NCI-H2029 (cell line): ENCODE measurements around the gene HIBADH.

Experiments
- DNase-seq: peaks from one replicate; lab custom pipeline; 2025; lab: John Stamatoyannopoulos, UW

The HIBADH gene

DNA sequence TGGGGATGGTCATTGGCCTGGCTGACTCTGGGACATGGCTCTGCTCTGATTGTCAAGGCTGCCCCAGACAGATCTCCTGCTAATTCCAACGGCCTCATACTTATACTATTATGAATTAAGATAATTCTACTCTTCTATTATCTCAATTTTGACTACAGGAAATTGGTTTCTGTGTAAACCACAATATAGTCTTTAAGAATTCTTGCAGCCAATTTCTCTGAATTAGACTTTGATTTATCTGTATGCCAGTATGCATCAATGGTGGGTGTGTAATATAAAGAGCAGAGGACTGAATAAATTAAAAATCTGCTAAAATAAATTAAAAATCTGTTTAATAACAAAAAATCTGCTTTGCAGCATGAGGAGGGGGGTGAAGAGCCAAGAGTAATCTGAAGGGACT is 27.0 kb downstream of the HIBADH start:
- no peak for DNase-seq

DNA sequence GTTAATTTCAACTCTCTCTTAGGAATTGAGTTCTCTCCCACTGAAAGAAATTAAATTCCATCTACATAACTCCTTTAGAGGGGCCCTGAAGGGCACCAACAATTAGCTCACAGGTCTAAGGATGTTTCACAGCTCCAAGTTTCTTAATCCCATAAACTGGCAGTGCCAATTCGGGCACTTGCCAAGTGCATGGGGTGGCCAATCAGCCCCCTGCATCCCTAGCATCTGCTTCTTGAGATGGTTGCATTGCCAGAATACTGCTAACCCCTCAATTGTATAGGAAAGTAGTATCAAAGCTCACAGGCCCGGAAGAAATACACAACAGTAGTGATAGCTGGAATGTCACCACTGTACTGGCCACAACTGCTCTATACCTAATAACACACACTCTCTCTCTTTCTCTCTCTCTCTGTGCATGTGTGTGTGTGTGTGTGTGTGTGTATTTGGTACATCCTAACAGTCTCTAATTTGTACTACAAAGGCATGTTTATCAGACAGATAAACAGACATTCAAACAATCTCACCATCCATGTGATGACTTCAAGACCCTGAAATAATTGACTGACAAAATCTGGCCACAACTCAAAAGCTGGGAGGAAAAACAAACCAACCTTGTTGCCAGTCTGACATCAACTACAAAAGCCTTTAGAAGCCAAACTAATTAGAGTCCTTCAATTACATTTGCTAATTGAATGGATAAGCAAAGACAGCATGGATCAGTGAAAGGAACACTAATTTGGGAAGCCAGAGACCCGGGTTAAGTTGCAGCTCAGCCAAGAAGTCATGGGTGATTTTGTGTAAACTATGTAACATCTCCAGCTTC is 27.8 kb downstream of the HIBADH start:
- no peak for DNase-seq

DNA sequence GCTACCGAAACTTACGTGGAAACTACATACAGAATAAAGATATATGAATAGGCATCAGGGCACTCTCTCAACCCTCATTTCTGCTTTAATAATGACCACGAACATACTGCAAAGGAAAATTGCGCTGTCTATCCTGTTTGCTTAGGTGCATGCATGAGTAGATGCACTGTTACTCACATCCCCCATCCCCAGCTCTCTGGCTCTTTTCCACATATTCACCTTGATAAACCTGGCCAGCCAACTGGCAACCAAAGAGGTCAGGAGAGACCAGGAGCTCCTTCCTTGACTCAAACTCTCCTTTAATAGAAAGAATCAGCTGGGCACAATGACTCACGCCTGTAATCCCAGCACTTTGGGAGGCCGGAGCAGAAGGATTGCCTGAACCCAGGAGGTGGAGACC is 29.6 kb downstream of the HIBADH start:
- DNase-seq: no peak

DNA sequence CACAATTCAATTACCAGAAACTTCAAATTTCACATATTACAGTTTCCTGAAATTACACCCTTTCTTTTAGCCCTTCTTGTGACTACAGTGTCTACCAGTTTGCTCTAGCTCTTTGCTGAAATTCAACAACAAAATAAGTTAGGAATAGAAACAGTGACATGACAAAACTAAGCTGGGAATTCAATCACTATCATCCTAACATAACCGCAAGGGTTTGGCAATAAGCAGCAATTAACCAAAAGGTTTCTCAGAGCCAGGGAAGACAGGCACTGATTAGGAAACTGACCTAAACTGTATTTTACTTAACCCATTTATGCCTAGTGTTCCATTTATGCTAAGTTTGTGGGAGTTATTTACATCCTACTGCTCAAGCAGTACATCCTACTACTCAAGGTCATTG is 31.3 kb downstream of the HIBADH start:
- DNase-seq: no peak

DNA sequence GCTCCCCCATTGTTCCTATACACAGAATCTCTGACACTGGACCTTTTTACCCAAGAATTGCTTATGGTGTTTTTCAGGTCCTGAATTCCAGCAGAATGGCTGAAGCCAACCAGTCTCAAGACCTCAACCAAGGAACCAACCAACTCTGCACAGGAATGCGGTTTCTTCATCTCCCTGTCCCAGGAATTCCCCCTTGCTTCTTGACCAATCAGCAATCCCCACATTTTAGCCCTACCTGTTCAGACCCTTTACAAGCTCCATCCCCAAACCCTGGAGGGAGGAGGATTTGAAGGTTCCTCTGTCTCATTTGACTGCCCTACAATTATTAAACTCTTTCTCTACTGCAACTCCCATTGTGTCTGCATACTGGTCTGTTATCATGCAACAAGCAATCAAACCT is 35.5 kb downstream of the HIBADH start:
- no peak for DNase-seq

DNA sequence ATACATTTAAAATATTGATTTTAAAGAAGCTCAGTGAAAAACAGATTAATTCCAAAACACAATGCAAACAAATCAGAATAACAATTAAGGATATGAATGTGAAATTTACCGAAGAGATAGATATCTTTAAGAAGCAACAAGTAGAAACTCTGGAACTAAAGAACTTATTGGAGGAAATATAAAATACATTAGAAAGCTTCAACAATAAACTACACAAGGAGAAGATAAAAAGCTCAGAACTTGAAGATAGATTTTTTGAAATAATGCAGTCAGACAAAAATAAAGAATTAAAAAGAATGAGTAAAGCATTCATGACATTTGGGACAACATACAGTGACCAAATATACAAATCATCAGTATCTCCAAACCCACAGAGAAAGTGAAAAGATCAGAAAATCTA is 43.2 kb downstream of the HIBADH start:
- no peak for DNase-seq

DNA sequence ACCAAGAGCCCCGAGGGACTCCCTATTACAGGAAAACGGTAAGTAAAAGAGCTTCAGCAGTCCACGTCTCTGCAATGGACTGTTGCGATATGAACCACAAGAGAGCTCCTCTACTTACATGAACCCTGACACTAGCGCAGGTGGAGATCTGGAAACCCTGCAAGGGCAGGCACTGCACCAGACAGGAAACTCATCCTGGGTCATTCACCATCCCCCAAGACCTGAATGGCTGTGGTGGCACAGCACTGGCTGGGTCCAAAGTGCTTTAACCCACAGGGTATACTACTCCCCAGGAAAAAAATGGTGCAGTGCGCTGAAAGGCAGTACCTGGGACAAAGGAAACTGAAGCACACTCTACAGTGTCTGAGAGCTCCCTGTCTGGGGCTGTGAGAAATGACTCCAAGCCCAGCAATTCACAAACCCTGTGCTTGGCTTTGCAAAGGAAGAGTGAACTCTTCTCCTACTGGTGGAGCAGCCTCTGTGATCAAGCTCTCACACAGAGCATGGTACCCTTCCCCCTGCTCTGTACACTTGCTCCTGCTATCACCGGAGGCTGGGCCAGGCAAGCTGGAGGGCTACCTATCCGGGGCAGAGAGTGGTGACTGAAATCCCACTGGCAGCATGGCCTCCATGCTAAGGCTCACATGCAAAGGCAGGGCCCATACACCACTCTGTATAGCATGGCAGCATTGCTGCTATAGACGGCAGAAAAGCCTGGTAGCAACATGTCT is 44.9 kb downstream of the HIBADH start:
- DNase-seq: no peak

DNA sequence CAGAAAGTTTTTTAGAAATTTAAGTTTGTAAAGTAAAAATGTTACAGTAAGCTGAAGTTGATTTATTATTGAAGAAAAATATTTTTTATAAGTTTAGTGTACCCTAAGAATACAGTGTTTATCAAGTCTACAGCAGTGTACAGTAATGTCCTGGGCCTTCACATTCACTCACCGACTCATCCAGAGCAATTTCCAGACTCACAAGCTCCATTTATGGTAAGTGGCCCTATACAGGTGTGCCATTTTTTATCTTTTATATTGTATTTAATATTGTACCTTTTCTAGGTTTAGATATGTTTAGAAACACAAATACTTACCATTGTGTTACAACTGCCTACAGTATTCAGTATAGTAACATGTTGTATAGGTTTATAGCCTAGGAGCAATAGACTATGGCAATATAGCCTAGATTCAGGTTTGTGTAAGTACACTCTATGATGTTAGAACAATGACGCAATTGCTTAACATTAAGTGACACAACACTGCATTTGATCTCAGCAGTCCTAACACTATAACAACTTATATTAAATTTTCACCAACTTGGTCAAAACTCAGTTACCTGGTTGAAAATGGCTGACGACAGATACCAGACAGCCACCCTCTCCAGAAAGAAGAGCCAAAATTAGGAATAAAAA is 45.7 kb downstream of the HIBADH start:
- DNase-seq: no peak

DNA sequence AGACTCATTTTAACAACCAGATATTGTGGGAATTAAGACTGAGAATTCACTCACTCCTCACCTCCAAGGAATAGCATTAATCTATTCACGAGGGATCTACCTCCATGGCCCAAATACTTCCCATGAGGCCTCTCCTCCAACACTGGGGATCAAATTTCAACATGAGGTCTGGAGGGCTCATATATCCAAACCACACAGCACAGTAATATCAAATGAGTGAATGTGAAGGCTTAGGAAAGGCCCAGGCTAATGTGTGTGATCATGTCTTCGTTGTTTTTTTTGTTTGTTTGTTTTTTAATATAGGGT is 46.5 kb downstream of the HIBADH start:
- no peak for DNase-seq

DNA sequence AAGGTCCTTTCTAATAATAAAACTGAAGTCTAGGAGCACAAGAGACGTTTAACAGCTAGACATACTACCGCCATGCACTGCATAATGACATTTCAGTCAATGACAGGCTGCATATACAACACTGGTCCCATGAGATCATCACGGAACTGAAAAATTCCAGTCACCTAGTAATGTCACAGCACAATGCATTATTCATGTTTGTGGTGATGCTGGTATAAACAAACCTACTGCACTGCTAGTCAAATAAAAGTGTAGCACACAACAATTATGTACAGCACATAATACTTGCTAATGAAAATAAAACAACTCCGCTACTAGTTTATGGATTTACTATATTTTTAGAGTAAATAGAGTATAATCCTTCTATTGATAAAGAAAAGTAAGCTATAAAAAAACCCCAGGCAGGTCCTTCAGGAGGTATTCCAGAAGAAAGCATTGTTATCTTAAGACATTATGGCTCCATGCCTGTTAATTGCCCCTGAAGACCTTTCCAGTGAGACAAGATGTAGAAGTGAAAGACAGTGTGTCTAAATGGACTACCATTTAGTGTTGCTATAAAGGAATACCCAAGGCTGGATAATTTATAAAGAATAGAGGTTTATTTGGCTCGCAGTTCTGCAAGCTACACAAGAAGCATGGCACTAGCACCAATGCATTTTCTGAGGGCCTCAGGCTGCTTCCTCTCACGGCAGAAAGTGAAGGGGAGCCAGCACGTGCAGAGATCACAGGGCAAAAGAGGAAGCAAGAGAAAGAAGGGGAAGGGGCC is 47.1 kb downstream of the HIBADH start:
- DNase-seq: no peak

DNA sequence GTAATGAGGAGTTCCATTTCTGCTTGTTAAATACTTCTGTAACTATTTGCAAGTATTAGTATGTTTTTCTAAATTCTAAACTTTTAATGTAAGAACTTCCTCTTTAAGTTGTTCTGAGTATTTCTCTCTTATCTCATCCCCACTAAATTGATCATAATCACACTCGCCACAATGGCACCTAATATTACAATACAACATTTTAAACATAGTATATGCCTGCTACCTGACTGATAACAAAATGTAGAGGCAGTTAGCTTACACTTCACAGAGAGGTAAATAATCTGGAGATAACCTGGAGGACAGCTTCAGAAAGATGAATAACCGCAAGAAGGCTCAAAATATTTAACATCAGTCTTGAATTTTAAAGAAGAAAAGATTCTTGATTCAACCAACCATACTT is 48.6 kb downstream of the HIBADH start:
- no peak for DNase-seq

DNA sequence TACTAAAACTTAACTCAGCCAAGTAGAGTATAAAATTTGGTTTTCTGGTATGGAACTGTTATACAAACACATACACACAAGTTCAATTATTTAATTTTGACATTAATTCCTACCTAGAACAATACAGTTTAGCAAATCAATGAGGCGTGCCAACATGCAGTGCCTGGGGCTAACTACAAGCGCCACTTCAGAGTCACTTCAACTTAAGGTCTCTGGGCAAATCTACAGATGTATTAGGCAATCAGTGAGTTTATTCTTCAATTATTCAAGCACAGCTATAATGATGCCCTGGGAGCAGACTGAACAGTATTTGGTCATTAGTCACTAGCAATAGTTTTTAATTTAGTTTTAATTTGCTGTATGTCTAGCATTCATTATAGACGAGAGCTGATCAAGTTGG is 51.6 kb downstream of the HIBADH start:
- peak; percentile 2 for DNase-seq

DNA sequence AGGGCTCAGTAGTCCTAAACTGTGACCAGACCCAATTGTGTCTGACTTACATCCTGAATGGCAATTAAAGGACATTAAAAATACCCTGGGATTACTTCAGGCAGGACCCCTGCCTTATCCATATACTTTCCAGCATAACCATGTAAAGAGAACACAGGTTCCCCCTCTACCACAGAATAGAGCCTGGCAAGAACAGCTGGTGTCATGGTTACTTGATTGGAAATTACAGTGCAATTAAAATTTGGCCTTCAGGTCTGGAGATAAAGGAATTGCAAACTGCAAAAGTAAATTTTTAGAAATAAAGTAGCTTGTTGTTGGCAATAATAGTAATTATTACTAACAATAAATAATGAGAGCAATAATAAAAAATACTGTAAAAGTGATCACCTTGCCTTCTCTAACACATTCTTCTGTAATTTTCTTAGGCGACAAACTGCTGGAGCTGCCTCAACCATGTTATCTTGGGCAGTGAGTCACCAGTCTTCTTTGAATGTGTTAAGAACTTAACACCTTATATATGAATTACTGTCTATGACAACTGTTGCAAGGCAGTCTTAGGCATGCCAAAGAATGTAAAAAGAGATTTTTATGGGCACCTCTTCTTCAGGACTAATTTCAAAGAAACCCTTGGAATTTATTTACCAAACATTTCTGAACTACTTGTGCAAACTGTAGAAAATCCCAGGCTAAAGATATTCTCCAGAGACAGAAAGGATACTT is 53.7 kb downstream of the HIBADH start:
- no peak for DNase-seq

DNA sequence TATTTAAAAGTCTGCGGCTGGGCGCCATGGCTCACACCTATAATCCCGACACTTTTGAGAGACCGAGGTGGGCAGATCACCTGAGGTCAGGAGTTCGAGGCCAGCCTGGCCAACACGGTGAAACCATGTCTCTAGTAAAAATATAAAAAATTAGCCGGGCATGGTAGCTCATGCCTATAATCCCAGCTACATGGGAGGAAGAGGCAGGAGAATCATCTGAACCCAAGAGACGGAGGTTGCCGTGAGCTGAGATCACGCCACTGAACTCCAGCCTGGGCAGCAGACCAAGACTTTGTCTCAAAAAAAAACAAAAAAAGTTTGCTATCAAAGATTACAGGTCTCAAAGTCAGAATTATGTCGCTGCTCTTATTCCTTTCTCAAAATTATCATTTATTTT is 55.5 kb downstream of the HIBADH start:
- no peak for DNase-seq

DNA sequence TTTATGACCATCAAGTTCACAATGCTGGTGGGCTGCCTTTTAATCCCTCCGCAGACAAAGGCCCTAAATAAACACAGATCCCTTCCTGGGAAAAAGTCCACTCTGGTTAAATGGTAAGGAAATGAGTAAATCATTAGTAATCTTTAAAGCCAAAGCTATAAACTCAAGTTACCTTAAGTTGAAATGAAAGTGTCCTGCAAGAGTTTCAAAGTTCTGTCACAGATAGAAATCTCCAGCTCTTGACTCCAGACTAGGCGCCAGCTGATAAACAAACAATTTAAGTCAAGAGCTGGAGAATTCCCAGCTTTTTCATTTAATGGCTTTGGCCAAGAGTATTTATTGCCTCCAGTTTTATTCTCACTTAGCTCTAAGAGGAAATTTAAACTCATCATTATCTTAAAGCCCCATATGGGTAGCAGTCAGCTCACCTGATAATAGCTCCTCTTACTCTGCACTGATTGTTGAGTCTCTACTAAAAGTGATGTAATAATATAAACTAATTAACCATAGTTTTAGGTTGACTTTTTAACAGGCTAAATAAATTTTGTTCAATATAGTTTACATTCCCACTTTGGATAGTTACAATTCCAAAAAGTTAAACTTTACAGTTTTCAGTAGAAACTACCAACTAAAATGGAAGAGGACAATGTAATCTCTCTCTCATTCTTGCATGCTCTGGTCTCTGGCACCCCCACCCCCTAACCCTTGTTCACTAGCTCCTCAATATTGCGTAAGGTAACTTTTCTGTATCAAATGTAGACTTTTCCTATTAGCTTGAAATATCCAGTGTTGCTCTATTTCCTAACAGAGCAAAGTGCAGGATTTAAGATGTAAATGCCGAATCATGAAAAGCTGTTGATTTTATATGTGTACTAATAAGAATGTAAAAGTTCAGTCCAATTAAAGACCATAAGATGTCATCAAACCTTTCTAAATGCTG is 56.1 kb downstream of the HIBADH start:
- no peak for DNase-seq

DNA sequence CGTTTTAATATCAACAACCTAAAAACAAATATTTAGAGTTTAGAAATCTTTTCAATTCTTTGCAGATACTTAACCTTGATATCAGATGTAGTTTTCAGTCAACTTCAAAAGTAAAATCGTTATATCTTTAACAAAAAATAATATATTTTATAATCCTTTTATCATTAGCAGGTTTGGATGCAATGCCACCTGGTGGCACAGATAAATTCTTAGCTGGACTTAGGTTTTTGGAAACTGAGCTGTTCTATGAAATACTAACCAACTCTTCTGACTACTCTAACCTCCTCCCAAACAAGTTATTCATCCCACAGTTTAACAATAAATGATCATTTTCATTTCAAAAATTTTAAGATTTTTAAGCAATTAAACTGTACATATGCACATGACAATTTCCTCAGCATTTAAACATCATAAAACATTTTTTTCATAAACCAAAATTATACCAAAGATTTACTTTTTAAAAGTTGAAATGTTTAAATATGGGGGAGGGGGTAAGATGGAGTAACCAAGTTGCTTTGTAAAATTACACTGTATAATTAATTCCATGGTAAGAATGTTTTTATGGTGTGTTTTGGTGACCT is 56.9 kb downstream of the HIBADH start:
- DNase-seq: no peak

DNA sequence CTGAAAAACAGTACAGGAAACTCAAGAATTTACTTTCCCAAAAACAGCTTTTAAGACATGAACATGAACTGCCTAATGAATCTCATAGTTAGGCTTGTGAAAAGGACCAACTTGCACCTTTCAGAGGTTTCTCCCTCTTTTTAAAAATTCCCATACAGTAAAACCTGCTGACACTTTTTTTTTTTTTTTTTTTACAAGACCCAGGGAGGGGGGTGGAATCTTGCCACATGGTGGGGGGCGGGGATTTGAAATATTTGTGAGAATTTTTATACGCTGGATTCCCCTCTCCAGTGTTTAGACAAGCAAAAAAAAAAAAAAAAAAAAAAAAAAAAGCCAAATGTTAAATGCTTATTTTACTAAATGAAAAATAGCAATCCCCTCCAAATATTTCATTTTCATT is 57.4 kb downstream of the HIBADH start:
- DNase-seq: no peak

DNA sequence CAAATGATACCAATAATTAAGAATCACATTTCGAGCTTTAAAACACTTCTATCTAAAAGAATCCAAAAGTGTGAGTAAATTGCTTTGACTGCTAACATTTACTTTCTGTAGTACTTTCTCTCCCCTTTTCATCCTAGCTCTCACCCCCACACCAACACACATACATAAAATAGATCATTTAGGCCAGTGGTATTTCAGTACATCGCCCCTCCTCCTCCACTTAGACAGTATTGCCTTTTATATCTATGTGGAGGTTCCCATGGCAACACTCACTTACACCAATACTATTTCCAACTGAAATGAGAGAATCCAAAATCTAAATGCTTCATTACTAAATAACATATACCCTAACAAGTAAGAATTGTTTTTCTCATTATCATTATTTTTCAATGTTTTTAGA is 58.9 kb downstream of the HIBADH start:
- DNase-seq: no peak

DNA sequence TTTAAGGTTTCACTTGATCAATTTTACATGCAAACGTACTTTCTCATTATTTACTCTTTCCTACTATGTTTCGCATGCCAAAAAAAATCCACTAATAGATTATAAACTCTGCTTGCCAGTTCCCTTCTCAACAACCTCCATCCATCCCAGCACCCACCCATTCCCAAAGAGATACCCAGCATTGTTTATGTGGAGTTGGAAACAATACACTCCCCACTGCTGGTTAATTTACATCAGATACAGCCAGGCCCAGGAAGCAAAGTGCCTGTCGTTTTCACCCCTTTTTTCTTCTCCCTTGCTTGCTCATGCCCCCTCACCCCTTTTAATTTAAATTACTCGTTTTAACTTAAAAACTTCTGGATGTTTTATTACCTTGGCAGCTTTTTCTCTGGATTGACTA is 59.9 kb downstream of the HIBADH start:
- DNase-seq: no peak

DNA sequence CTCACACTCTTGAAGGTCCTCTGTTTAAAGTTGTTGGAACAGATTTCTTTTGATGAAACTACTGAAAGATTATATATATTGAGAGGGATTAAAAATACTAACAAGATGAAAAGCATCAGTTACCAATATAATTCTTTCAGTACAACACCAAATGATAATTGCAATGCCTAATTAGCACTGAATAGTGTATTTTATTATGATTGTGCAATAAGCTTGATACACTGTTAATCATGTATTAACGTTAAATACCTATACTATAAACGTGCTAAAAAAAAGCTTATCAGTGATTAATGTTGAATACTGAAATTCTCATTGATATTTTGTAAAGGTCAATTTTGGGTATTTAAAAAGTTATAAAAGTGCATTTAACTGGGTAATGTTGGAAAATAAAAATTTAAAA is 61.5 kb downstream of the HIBADH start:
- no peak for DNase-seq
